ENCODE data around the gene P2RY11.

- TF ChIP-seq ELF4 (IDR thresholded peaks at IDR 0.05) = no peak
- no peak for TF ChIP-seq BHLHE40 (IDR thresholded peaks at IDR 0.05; ENCODE audit: borderline replicate concordance)
- TF ChIP-seq ARNT (IDR thresholded peaks at IDR 0.05) = no peak
- no peak for TF ChIP-seq SUZ12 (IDR thresholded peaks at IDR 0.05)
- no peak for TF ChIP-seq FOXM1 (IDR thresholded peaks at IDR 0.05; ENCODE audit: borderline replicate concordance)
- no peak for TF ChIP-seq SP1 (IDR thresholded peaks at IDR 0.05)
- no peak for TF ChIP-seq L3MBTL2 (conservative IDR thresholded peaks at IDR 0.05)
- no peak for TF ChIP-seq PKNOX1 (IDR thresholded peaks at IDR 0.05)
- TF ChIP-seq LEF1 (IDR thresholded peaks at IDR 0.05; ENCODE audit: borderline replicate concordance) = no peak
- TF ChIP-seq HDGF (IDR thresholded peaks at IDR 0.05; ENCODE audit: borderline replicate concordance) = no peak
- TF ChIP-seq ZNF384 (IDR thresholded peaks at IDR 0.05) = no peak
- no peak for TF ChIP-seq FOXA1 (IDR thresholded peaks at IDR 0.05)
- TF ChIP-seq FOXK2 (IDR thresholded peaks at IDR 0.05) = no peak
These were observed 11.2 kb upstream of the P2RY11 start for GRCh38 chr19:10100163-10100785.

All from HEK293T (cell line).